Thyroid gland (tissue), 4 donors: ENCODE results near the gene NR3C1. TPM values are rescaled to one million over a fixed set of nuclear protein-coding genes. Genes with fewer than 3 reads are reported as not detected.
A peak's percentile ranks its signal among the peaks of the same experiment; 100 is the strongest.

Experiments used
- DNase-seq, 2 donors: peaks; one replicate each; pipeline ENCODE4 v3.0.0-alpha.2; 2019
- H3K27ac ChIP-seq, 3 donors: fragments of 200-600 bp; sonication (generic); 1 replicate in 2 of 3; 2 replicates in 1 of 3; pipeline ENCODE4 v1.5.1; 2016 to 2019; ENCODE audit warnings: mild to moderate bottlenecking in 1 of 3, moderate library complexity in 1 of 3
- H3K27me3 ChIP-seq: fragments of 200-600 bp; sonication (generic); one replicate; pipeline ENCODE4 v1.5.1; 2019
- H3K36me3 ChIP-seq, 2 donors: fragments of 200-600 bp; sonication (generic); one replicate each; pipeline ENCODE4 v1.5.1; 2016 to 2019
- H3K4me1 ChIP-seq, 2 donors: fragments of 200-600 bp; sonication (generic); one replicate each; pipeline ENCODE4 v1.5.1; 2017 to 2019
- H3K4me3 ChIP-seq, 3 donors: fragments of 200-600 bp; sonication (generic); replicated peaks in 1 of 3; 1 replicate in 2 of 3; 2 replicates in 1 of 3; pipeline ENCODE4 v1.5.1; 2016; ENCODE audit warnings: mild to moderate bottlenecking in 1 of 3
- H3K9me3 ChIP-seq: fragments of 200-600 bp; sonication (generic); one replicate; pipeline ENCODE4 v1.5.1; 2017
- POLR2A ChIP-seq, 2 donors: fragments of 450-650 bp; IDR thresholded peaks; one replicate each; pipeline ENCODE4 v1.6.1; 2017; ENCODE audit warnings: antibody characterized with exemption in 2 of 2, mild to moderate bottlenecking in 2 of 2, moderate library complexity in 1 of 2
- WGBS, 2 donors: methylation state at CpG; one replicate each; pipeline ENCODE4 v1.1.5; 2017; 5-methylcytosine and 5-hydroxymethylcytosine counted together
- intact Hi-C: fragments of 100-400 bp; cut with DNase I; formaldehyde crosslinking; loops from one replicate; pipeline ENCODE4 v1.15.1; 2023
- total RNA-seq, 4 donors: library from RNA; depleted of rRNA; stranded (reverse); fragments of >200 nt; gene quantifications; one replicate each; pipeline ENCODE4 v1.2.3, GENCODE V29; 2016
- TF ChIP-seq, protein P1 (sequence below), 6 experiments: fragments of 200-600 bp in 3 of 6; fragments of 450-650 bp in 3 of 6; sonication (generic) in 3 of 6; IDR thresholded peaks; one replicate each; pipeline ENCODE4 v1.5.1; 2016 to 2019; ENCODE audit warnings: antibody characterized with exemption in 6 of 6, mild to moderate bottlenecking in 2 of 6, inconsistent platforms in 1 of 6, moderate library complexity in 1 of 6

NR3C1 gene
- total RNA-seq, 4 donors from 2014 or later = 59.4 to 67.7 (median 65.3) TPM

DNA sequence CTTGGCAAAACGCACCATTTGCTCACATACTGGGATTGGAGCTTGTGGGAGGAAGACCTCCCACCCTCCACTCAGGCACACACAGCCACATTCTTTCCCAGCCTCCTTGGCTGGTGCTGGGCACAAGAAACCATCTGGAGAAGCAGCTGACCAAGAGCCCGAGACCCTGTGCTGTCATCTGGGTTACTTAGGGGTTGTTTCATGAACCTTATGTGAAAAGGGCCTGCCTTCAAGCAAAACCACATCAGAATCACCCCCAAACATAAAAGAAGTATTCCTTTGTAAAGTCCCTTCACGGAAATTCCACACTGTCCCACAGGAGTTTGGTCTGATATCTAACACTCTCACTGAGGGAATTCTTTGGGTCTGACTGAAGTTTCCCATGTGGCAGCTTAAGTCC, 172.1 kb downstream of the NR3C1 start:
- no peak for TF ChIP-seq POLR2A (IDR thresholded peaks at IDR 0.05)
- TF ChIP-seq, protein P1, sequence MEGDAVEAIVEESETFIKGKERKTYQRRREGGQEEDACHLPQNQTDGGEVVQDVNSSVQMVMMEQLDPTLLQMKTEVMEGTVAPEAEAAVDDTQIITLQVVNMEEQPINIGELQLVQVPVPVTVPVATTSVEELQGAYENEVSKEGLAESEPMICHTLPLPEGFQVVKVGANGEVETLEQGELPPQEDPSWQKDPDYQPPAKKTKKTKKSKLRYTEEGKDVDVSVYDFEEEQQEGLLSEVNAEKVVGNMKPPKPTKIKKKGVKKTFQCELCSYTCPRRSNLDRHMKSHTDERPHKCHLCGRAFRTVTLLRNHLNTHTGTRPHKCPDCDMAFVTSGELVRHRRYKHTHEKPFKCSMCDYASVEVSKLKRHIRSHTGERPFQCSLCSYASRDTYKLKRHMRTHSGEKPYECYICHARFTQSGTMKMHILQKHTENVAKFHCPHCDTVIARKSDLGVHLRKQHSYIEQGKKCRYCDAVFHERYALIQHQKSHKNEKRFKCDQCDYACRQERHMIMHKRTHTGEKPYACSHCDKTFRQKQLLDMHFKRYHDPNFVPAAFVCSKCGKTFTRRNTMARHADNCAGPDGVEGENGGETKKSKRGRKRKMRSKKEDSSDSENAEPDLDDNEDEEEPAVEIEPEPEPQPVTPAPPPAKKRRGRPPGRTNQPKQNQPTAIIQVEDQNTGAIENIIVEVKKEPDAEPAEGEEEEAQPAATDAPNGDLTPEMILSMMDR (IDR thresholded peaks at IDR 0.05) = no peak
- H3K4me3 ChIP-seq = no peak overlapping the region
- H3K27ac ChIP-seq = no peak overlapping the region
- H3K36me3 ChIP-seq = no peaks in the 10 kb centered on the region
- H3K27me3 ChIP-seq = no peaks in the 10 kb centered on the region
- intact Hi-C loops = no loop called here
- WGBS, 2 donors = 63 to 85% methylated on average over 2 to 3 of the region's 3 CpGs
- no peaks in the 10 kb centered on the region for H3K9me3 ChIP-seq
- DNase-seq = no peak
- peaks cover 0 to 15% of the 10 kb centered on the region in 2 donors for H3K4me1 ChIP-seq

DNA sequence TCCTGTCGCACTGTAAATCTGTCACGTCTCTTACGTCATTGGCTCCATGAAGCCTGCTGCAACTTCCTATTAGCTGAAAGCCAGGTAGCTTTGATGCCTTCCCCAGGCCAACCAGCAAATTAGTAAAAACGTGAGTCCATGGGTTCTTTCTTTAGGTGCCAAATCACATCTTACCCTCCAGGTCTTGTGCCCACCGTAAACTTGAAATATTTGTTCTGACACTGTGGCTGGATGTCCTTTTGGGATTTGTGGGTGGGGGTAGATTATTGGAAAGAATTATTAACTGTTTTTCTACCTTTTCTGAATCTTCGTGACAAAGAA, 172.8 kb downstream of the NR3C1 start:
- Histone ChIP-seq H3K4me1 (peaks cover 0 to 15% of the 10 kb centered on the region in 2 donors), H3K27me3 (no peaks in the 10 kb centered on the region), H3K4me3 (no peak overlapping the region), H3K9me3 (no peaks in the 10 kb centered on the region), H3K27ac (no peak overlapping the region), H3K36me3 (no peaks in the 10 kb centered on the region)
- intact Hi-C loops = no loop called here
- TF ChIP-seq POLR2A (IDR thresholded peaks at IDR 0.05) = no peak
- TF ChIP-seq, protein P1 (IDR thresholded peaks at IDR 0.05) = no peak
- DNase-seq = no peak
- WGBS, 2 donors = 92 to 94% methylated on average over 6 of the region's 6 CpGs

DNA sequence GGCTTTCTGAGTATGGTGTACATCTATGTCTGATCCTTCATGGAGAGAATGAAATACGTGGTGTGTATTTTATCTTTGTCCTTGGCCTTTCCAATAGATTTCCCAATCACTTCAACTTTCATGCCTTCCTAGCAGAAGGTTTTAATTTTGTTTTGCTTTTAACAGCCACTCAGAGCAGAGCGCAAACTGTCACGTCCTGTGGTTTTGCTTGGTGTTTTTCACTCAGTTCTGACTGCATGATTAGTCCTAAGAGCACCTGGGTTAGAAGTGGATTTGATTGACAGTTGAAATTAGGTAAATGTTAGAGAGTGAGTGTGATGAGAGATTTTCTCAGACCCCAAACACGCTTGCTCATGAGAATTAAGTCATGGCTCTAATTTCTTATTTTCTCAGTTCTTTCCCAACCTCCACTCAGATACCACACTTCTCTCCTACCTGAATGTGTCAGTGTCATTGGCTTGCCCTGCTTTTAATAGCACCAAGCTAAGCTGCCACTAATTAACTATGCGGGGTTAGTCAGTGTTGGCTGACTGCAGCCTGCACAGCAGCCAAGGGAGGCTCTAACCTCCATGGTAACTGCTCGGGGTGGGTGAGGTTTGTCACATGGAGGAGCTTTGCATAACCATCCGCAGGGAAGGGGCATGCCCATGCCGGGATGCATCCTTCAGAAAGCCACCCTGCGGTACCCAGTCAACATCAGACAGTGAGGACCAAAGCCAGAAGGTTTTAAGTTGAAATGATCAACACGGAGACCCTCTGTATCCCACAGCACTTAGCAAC, 173.4 kb downstream of the NR3C1 start:
- no peak overlapping the region for H3K4me3 ChIP-seq
- intact Hi-C loops = no loop called here
- H3K36me3 ChIP-seq = no peaks in the 10 kb centered on the region
- no peak overlapping the region for H3K27ac ChIP-seq
- WGBS, 2 donors = 48 to 58% methylated on average over 10 of the region's 10 CpGs
- no peak for TF ChIP-seq POLR2A (IDR thresholded peaks at IDR 0.05)
- TF ChIP-seq, protein P1 (IDR thresholded peaks at IDR 0.05) = no peak
- peaks cover 0 to 15% of the 10 kb centered on the region in 2 donors for H3K4me1 ChIP-seq
- no peaks in the 10 kb centered on the region for H3K9me3 ChIP-seq
- DNase-seq = peak in 1 of 2 donors; percentile 12
- no peaks in the 10 kb centered on the region for H3K27me3 ChIP-seq

DNA sequence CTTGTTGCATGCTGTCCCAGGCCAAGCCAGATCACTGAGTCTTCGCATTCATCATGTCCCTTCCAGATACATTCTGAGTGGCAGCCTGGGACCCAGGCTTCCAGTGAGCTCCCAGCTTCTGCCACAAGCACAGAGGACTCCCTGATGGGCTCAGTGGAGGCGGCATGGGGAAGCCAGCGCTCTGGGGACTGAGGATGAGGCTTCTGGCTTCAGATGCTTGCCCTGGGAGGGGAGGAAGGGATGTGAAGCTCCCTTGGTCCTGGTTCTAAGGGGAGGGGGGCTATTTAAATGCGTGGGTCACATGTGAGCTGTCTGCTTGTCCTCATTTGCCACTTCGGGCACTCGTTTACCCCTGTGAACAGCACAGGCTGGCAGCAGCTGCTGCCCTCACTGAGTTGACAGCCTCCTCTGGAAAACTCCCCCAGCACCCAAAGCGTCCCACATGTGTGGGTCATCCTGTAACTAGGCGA, 174.0 kb downstream of the NR3C1 start:
- no peak for DNase-seq
- TF ChIP-seq POLR2A (IDR thresholded peaks at IDR 0.05) = no peak
- TF ChIP-seq, protein P1 (IDR thresholded peaks at IDR 0.05) = no peak
- 77 to 82% methylated on average over 8 of the region's 8 CpGs for WGBS, 2 donors
- intact Hi-C loops = no loop called here
- no peak overlapping the region for H3K4me3 ChIP-seq
- H3K36me3 ChIP-seq = no peaks in the 10 kb centered on the region
- H3K9me3 ChIP-seq = no peaks in the 10 kb centered on the region
- no peak overlapping the region for H3K27ac ChIP-seq
- peaks cover 0 to 15% of the 10 kb centered on the region in 2 donors for H3K4me1 ChIP-seq
- no peaks in the 10 kb centered on the region for H3K27me3 ChIP-seq

DNA sequence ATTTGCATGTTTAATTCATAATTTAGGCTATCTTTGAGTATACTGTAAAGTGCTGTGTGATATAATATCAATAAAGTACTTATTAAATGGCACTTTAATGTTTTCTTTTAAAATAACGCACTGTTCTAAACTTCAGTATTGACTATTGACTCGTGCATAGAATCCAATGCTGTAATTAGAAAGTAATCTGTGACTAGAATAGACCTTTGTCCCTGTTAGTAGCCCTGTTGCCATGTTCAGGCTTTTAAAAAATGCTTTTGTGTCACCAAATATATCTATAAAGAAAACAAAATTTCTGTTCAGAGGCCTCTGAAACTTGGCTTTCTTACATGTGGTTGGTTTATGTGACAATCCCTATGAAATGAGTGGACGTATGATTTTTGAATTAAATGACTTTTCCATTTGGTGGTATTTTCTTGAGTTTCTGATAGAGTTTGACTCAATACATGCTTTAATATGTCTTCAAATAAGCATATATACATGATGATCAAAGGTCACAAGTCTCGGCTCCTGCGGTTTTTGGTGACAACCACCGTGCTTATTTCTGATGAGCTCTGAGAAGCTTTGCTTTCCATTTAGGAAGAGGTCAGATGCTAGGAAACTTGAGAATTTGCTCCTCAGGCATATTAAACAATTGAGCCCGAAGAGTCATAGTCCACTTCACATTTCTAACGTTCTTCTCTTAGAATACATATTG, 174.7 kb downstream of the NR3C1 start:
- TF ChIP-seq, protein P1 (IDR thresholded peaks at IDR 0.05) = no peak
- TF ChIP-seq POLR2A (IDR thresholded peaks at IDR 0.05) = no peak
- no peaks in the 10 kb centered on the region for H3K36me3 ChIP-seq
- H3K27me3 ChIP-seq = no peaks in the 10 kb centered on the region
- H3K27ac ChIP-seq = no peak overlapping the region
- no peak overlapping the region for H3K4me3 ChIP-seq
- 87 to 91% methylated on average over 8 of the region's 8 CpGs for WGBS, 2 donors
- peaks cover 0 to 15% of the 10 kb centered on the region in 2 donors for H3K4me1 ChIP-seq
- intact Hi-C loops = no loop called here
- no peaks in the 10 kb centered on the region for H3K9me3 ChIP-seq
- DNase-seq = no peak
